ENCODE results near the gene C11orf91.

Gene C11orf91, protein sequence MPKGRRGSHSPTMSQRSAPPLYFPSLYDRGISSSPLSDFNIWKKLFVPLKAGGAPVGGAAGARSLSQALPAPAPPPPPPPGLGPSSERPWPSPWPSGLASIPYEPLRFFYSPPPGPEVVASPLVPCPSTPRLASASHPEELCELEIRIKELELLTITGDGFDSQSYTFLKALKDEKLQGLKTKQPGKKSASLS

GRCh38 chr11:33700502-33701271 is at the start of gene C11orf91:
Gene C11orf91, minus strand, starts transcription at chr11:33700826. Its CDS starts 86 bp downstream, at chr11:33700740.
- DNase-seq (ENCODE audit: low read depth) = no peak
- TF ChIP-seq, protein P1, sequence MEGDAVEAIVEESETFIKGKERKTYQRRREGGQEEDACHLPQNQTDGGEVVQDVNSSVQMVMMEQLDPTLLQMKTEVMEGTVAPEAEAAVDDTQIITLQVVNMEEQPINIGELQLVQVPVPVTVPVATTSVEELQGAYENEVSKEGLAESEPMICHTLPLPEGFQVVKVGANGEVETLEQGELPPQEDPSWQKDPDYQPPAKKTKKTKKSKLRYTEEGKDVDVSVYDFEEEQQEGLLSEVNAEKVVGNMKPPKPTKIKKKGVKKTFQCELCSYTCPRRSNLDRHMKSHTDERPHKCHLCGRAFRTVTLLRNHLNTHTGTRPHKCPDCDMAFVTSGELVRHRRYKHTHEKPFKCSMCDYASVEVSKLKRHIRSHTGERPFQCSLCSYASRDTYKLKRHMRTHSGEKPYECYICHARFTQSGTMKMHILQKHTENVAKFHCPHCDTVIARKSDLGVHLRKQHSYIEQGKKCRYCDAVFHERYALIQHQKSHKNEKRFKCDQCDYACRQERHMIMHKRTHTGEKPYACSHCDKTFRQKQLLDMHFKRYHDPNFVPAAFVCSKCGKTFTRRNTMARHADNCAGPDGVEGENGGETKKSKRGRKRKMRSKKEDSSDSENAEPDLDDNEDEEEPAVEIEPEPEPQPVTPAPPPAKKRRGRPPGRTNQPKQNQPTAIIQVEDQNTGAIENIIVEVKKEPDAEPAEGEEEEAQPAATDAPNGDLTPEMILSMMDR (conservative IDR thresholded peaks at IDR 0.05; ENCODE audit: low read depth, low read length) = no peak
- peak within 1 kb of the TSS; percentile 68 for H3K4me3 ChIP-seq (ENCODE audit: low read length)

DNA sequence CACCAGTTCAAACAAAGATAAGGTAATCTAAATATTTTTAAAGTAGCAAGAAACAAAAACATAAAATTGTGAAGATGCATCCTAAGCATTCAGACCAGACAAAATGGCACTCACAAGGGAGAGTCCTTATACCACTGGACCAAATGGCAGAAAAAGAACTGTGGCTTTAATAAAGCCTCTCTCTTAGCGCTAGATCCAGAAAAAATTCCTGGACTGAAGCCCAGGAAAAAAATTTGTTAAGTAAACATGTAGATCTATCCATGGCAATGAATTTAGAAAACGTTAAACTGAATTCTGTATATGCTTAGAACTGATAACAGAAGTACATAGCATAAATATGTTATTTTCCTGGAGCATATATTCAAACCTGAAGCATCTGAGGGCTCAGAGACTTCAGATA is 47.4 kb upstream of the C11orf91 start:
- H3K4me3 ChIP-seq (ENCODE audit: low read length) = no peak overlapping the region
- TF ChIP-seq, protein P1 (conservative IDR thresholded peaks at IDR 0.05; ENCODE audit: low read depth, low read length) = no peak
- DNase-seq (ENCODE audit: low read depth) = no peak

GRCh38 chr11:33743291-33743690 is 42.7 kb upstream of the C11orf91 start:
- TF ChIP-seq, protein P1 (conservative IDR thresholded peaks at IDR 0.05; ENCODE audit: low read depth, low read length) = no peak
- no peak overlapping the region for H3K4me3 ChIP-seq (ENCODE audit: low read length)
- DNase-seq (ENCODE audit: low read depth) = no peak

DNA sequence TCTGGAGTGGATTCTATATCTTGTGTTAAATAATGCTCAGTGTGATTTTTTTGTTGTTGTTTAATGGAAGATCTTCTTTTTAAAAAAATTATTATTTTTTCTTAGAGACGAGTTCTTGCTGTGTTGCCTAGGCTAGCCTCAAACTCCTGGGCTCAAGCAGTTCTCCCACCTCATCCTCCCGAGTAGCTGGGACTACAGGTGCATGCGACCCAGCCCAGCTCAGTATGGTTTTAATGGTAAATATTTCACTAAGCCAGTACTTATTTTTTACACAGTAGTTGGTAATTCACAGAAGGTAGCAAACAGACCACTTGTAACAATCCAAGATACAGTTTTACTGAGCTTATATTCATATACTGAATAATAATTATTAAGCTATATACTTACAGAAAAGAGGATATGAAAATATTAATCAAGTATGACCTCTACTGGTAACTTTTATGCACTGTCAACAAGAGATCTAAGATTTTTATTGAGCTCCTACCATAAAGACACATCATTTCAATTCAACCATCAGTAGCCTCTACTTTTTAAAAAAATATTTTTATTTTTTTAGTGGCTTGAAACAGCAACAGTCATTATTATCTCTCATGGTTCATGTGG is 41.7 kb upstream of the C11orf91 start:
- no peak for DNase-seq (ENCODE audit: low read depth)
- TF ChIP-seq, protein P1 (conservative IDR thresholded peaks at IDR 0.05; ENCODE audit: low read depth, low read length) = peak; percentile 38
- H3K4me3 ChIP-seq (ENCODE audit: low read length) = no peak overlapping the region

DNA sequence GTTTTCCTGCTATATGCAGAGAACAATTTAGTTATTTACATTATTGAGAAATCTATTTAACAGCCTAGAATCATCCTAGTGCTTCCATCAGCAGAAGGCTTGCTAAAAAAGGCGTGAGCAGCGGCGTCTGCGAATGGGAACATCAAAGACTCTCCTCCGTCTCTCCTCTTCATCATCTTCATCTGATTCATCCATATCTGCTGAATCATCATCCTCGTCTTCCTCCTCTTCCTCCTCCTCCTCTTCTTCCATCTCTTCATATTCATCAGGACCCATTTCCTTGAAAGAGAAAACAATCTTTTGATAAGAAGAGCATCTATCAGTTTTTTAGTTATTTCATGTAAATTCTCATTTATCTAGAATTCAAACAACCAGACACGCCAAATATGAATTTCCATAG is 41.2 kb upstream of the C11orf91 start:
- no peak overlapping the region for H3K4me3 ChIP-seq (ENCODE audit: low read length)
- TF ChIP-seq, protein P1 (conservative IDR thresholded peaks at IDR 0.05; ENCODE audit: low read depth, low read length) = no peak
- DNase-seq (ENCODE audit: low read depth) = no peak

- no peak overlapping the region for H3K4me3 ChIP-seq (ENCODE audit: low read length)
- no peak for DNase-seq (ENCODE audit: low read depth)
- TF ChIP-seq, protein P1 (conservative IDR thresholded peaks at IDR 0.05; ENCODE audit: low read depth, low read length) = no peak
These were observed 36.8 kb upstream of the C11orf91 start for GRCh38 chr11:33737362-33737821.

All from retinal pigment epithelial cell (primary cell).